ENCODE data around the gene CABP2.
"Not testable (repeated sequence)": the region's sequence is repeated elsewhere in the genome, so short reads cannot be mapped to it uniquely, and the experiment has no call there.

The CABP2 gene

GRCh38 chr11:67492801-67493547 lies 30.3 kb downstream of the CABP2 start:
- DNase-seq: no peak

GRCh38 chr11:67492069-67492727 lies 31.0 kb downstream of the CABP2 start:
- no peak for DNase-seq

GRCh38 chr11:67491276-67492068 lies 31.8 kb downstream of the CABP2 start:
- DNase-seq: no peak

GRCh38 chr11:67490727-67491065 lies 32.5 kb downstream of the CABP2 start:
- DNase-seq: no peak

GRCh38 chr11:67489885-67490726 lies 33.1 kb downstream of the CABP2 start:
- no peak for DNase-seq

GRCh38 chr11:67489203-67489884 lies 33.9 kb downstream of the CABP2 start:
- DNase-seq: no peak

- no peak for DNase-seq
Measured at GRCh38 chr11:67486481-67487195, 36.6 kb downstream of the CABP2 start.

GRCh38 chr11:67485873-67486361 lies 37.3 kb downstream of the CABP2 start:
- DNase-seq: not testable (repeated sequence)

- peak; percentile 83 for DNase-seq
Measured at GRCh38 chr11:67484847-67485311, 38.4 kb downstream of the CABP2 start.

- no peak for DNase-seq
Measured at GRCh38 chr11:67483831-67484665, 39.2 kb downstream of the CABP2 start.

GRCh38 chr11:67482827-67483798 lies 40.1 kb downstream of the CABP2 start, which contains the start of gene AIP:
Gene AIP, plus strand, starts transcription at chr11:67483026. Its CDS starts 133 bp downstream, at chr11:67483159.
- DNase-seq: peak; percentile 99

- peak; percentile 91 for DNase-seq
Measured at GRCh38 chr11:67482275-67482826, 40.9 kb downstream of the CABP2 start.

GRCh38 chr11:67477344-67478050 lies 45.7 kb downstream of the CABP2 start:
- not testable (repeated sequence) for DNase-seq

- not testable (repeated sequence) for DNase-seq
Measured at GRCh38 chr11:67476692-67477091, 46.6 kb downstream of the CABP2 start.

GRCh38 chr11:67472882-67473281 lies 50.4 kb downstream of the CABP2 start:
- no peak for DNase-seq

GRCh38 chr11:67470337-67471002 lies 52.8 kb downstream of the CABP2 start:
- DNase-seq: peak; percentile 5

- DNase-seq: no peak
Measured at GRCh38 chr11:67469508-67469811, 53.8 kb downstream of the CABP2 start.

All from MV-4-11 (cell line).